Keratinocyte (primary cell): Measurements from ENCODE around the gene ZBED6.

Experiments used
- EZH2 ChIP-seq: IDR thresholded peaks from one replicate; pipeline ENCODE4 v1.6.1; 2012; ENCODE audit warnings: inconsistent platforms, mild to moderate bottlenecking, low read length, moderate library complexity
- TF ChIP-seq, protein P1 (sequence below), 3 experiments: IDR thresholded peaks in 1 of 3; conservative IDR thresholded peaks in 1 of 3; optimal IDR thresholded peaks in 1 of 3; 2 replicates in 2 of 3; 3 replicates in 1 of 3; pipeline versions ENCODE3 to v1.5.1; 2011; ENCODE audit warnings: low read length in 3 of 3, mild to moderate bottlenecking in 3 of 3, moderate library complexity in 2 of 3, control low read depth in 1 of 3, inconsistent platforms in 1 of 3; ENCODE audit not compliant: insufficient read depth in 2 of 3; ENCODE audit errors: extremely low read depth in 1 of 3

DNA sequence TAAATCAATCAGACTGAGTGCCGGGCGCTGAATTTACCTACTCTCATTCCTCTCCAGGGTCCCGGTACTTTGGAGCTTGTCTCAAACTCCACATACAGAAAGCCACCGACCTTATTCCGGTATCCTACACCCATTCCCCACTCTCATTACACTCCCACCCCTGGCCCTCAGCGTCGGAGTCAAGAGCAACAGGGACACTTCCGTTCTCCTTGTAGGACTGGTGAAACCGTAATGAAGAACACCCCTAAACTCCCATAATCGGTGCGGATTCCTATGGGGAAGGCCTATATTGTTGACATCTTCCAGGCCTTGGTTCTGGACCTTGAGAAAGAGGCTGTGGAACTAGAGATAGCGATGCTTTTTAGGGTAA is 798 bp downstream of the ZBED6 start:
- TF ChIP-seq, protein P1, sequence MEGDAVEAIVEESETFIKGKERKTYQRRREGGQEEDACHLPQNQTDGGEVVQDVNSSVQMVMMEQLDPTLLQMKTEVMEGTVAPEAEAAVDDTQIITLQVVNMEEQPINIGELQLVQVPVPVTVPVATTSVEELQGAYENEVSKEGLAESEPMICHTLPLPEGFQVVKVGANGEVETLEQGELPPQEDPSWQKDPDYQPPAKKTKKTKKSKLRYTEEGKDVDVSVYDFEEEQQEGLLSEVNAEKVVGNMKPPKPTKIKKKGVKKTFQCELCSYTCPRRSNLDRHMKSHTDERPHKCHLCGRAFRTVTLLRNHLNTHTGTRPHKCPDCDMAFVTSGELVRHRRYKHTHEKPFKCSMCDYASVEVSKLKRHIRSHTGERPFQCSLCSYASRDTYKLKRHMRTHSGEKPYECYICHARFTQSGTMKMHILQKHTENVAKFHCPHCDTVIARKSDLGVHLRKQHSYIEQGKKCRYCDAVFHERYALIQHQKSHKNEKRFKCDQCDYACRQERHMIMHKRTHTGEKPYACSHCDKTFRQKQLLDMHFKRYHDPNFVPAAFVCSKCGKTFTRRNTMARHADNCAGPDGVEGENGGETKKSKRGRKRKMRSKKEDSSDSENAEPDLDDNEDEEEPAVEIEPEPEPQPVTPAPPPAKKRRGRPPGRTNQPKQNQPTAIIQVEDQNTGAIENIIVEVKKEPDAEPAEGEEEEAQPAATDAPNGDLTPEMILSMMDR (optimal IDR thresholded peaks at IDR 0.05 in 1 of 3, IDR thresholded peaks at IDR 0.05 in 1 of 3, conservative IDR thresholded peaks at IDR 0.05 in 1 of 3; ENCODE audit: extremely low read depth in 1 of 3, insufficient read depth in 2 of 3, low read length in 3 of 3): no peak
- no peak for TF ChIP-seq EZH2
